ENCODE measurements around the gene MIOX. TPM values are rescaled to one million over a fixed set of nuclear protein-coding genes. Genes with fewer than 3 reads are reported as not detected.

MIOX gene
- total and polyA plus RNA-seq, 2 of the 13 experiments (the other 11 are each of a cell fraction or from before 2014, with no cell fraction given): 1.5 to 2.9 TPM

DNA sequence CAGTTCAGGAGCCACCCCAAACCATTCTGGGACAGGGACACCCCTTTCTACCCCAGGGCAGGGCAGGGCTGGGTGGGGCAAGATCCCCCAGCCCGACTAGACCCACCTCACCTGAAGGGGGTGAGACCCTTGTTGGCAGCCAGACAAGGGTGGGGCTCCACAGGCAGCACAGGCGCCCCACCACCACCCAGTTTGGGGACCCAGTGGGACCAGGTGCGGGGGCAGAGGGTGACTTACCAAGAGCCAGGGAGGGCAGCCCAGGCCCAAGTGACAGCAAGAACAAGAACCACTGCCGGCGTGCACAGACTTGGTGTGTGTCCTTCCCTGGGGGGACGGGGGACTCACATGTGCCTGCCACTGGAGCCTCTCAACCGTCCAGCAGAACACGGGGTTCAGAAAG, 3.1 kb upstream of the MIOX start:
- 100% methylated on average over 7 of the region's 8 CpGs for WGBS (ENCODE audit: low lambda C conversion rate)
- H4K20me1 ChIP-seq (ENCODE audit: insufficient read depth, low read length): no peaks in the 10 kb centered on the region; the same call in 1 of the 2 replicates
- ChIA-PET POLR2A (interaction anchor here (1.2 kb wide), 1 partner anchor 10 kb away, joined by 3 read pairs; no protein-coding TSS in a partner anchor), CTCF (ENCODE audit: low intra/inter-chr PET ratio, low total read pairs) (no interaction called here)
- no peaks in the 10 kb centered on the region for H3K9me3 ChIP-seq (ENCODE audit: low read length)
- ATAC-seq: no peak
- no peak overlapping the region for H3K9ac ChIP-seq (ENCODE audit: insufficient read depth, low read depth, low read length)
- H3K79me2 ChIP-seq (ENCODE audit: insufficient read depth, low read length): no peaks in the 10 kb centered on the region
- in situ Hi-C loops (cut with HindIII; ENCODE audit: extremely low pct_ligation_motif_present, low pct_unique_long_range_greater_than_20kb): no loop called here
- no peak overlapping the region for H3K27ac ChIP-seq (ENCODE audit: extremely low read length, insufficient read depth, low read length)
- no peak for FAIRE-seq
- peaks cover 66% of the 10 kb centered on the region for H3K4me1 ChIP-seq (ENCODE audit: insufficient read depth, low read length)
- TF ChIP-seq RBFOX2 (IDR thresholded peaks at IDR 0.05; ENCODE audit: low read depth, low read length): 0 out of 2 replicates have a peak, but pooled peaks have one; percentile 8
- TF ChIP-seq, protein P1, sequence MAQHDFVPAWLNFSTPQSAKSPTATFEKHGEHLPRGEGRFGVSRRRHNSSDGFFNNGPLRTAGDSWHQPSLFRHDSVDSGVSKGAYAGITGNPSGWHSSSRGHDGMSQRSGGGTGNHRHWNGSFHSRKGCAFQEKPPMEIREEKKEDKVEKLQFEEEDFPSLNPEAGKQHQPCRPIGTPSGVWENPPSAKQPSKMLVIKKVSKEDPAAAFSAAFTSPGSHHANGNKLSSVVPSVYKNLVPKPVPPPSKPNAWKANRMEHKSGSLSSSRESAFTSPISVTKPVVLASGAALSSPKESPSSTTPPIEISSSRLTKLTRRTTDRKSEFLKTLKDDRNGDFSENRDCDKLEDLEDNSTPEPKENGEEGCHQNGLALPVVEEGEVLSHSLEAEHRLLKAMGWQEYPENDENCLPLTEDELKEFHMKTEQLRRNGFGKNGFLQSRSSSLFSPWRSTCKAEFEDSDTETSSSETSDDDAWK (CRISPR knock-in tag; IDR thresholded peaks at IDR 0.05): no peak
- TF ChIP-seq, protein P2, sequence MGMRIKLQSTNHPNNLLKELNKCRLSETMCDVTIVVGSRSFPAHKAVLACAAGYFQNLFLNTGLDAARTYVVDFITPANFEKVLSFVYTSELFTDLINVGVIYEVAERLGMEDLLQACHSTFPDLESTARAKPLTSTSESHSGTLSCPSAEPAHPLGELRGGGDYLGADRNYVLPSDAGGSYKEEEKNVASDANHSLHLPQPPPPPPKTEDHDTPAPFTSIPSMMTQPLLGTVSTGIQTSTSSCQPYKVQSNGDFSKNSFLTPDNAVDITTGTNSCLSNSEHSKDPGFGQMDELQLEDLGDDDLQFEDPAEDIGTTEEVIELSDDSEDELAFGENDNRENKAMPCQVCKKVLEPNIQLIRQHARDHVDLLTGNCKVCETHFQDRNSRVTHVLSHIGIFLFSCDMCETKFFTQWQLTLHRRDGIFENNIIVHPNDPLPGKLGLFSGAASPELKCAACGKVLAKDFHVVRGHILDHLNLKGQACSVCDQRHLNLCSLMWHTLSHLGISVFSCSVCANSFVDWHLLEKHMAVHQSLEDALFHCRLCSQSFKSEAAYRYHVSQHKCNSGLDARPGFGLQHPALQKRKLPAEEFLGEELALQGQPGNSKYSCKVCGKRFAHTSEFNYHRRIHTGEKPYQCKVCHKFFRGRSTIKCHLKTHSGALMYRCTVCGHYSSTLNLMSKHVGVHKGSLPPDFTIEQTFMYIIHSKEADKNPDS (CRISPR knock-in tag; IDR thresholded peaks at IDR 0.05): no peak
- H3K4me3 ChIP-seq (replicated peaks in 1 of 3; ENCODE audit: insufficient read depth in 1 of 3, low read depth in 2 of 3, low read length in 3 of 3): no peak overlapping the region
- H3K27me3 ChIP-seq (ENCODE audit: control insufficient read depth in 1 of 2, insufficient read depth in 2 of 2, low read length in 2 of 2): peaks cover 0 to 4% of the 10 kb centered on the region in 2 experiments; a peak in 1 of 5 replicates
- no peak for DNase-seq (ENCODE audit: low spot score)
- H3K4me2 ChIP-seq (ENCODE audit: low read depth, low read length): no peak overlapping the region
- no peak overlapping the region for H2AFZ ChIP-seq (ENCODE audit: low read length)
- BruUV-seq (replicated peaks): no TSS peak
- no peaks in the 10 kb centered on the region for H3K36me3 ChIP-seq (replicated peaks in 1 of 2; ENCODE audit: control insufficient read depth in 1 of 2, insufficient read depth in 2 of 2, low read length in 2 of 2)
- intact Hi-C loops (cut with micrococcal nuclease; ENCODE audit: unreplicated experiment): no loop called here
